Measurements from ENCODE around the gene CD200. TPM values are rescaled to one million over a fixed set of nuclear protein-coding genes. Genes with fewer than 3 reads are reported as not detected.

Gene CD200
- total and polyA plus RNA-seq, 9 of the 15 experiments (the other 6 are each of a cell fraction or from before 2014, with no cell fraction given), result 0.13 TPM; not detected in 8

GRCh38 chr3:112389961-112390360 is 57.0 kb downstream of the CD200 start:
- no peak for TF ChIP-seq TFE3 (CRISPR knock-in tag; IDR thresholded peaks at IDR 0.05)
- TF ChIP-seq ELF4 (CRISPR knock-in tag; IDR thresholded peaks at IDR 0.05), result no peak
- TF ChIP-seq MCM2 (IDR thresholded peaks at IDR 0.05; ENCODE audit: low read depth), result no peak
- no peak for TF ChIP-seq ZFP36 (IDR thresholded peaks at IDR 0.05; ENCODE audit: low read depth, low read length, partially characterized antibody)
- no peak for TF ChIP-seq ZNF436 (CRISPR knock-in tag; IDR thresholded peaks at IDR 0.05)
- TF ChIP-seq RCOR1 (IDR thresholded peaks at IDR 0.05; ENCODE audit: borderline replicate concordance in 1 of 2, low read depth in 2 of 2, low read length in 2 of 2), result no peak
- TF ChIP-seq ZNF592 (IDR thresholded peaks at IDR 0.05), result no peak
- TF ChIP-seq EWSR1 (IDR thresholded peaks at IDR 0.05; ENCODE audit: borderline replicate concordance, low read depth, partially characterized antibody), result no peak
- TF ChIP-seq CAMTA2 (CRISPR knock-in tag; conservative IDR thresholded peaks at IDR 0.05), result no peak
- in situ Hi-C loops (cut with MboI) (no loop called here), intact Hi-C loops (cut with micrococcal nuclease) (no loop called here)
- BruUV-seq (replicated peaks), result no TSS peak
- Histone ChIP-seq H3K9me1 (ENCODE audit: control insufficient read depth, insufficient read depth, low read length) (no peaks in the 10 kb centered on the region), H3K27ac (ENCODE audit: extremely low read depth, low read depth, low read length) (no peak overlapping the region), H3K4me2 (ENCODE audit: insufficient read depth, low read length) (no peak overlapping the region), H3K9me3 (replicated peaks; ENCODE audit: control insufficient read depth, insufficient read depth, low read depth, low read length) (no peaks in the 10 kb centered on the region), H3K4me1 (replicated peaks in 1 of 2; ENCODE audit: control insufficient read depth in 2 of 2, insufficient read depth in 2 of 2, low read length in 2 of 2) (no peaks in the 10 kb centered on the region), H3K9ac (ENCODE audit: insufficient read depth in 1 of 2, low read depth in 2 of 2, low read length in 2 of 2) (no peak overlapping the region), H2AFZ (ENCODE audit: low read depth, low read length) (no peak overlapping the region), H3K36me3 (ENCODE audit: control insufficient read depth, insufficient read depth, low read length) (no peaks in the 10 kb centered on the region), H3K4me3 (no peak overlapping the region), H4K20me1 (replicated peaks; ENCODE audit: control insufficient read depth, insufficient read depth, low read length) (no peaks in the 10 kb centered on the region), H3K27me3 (ENCODE audit: control insufficient read depth in 2 of 2, insufficient read depth in 2 of 2, low read length in 2 of 2) (no peaks in the 10 kb centered on the region), H3K79me2 (ENCODE audit: control insufficient read depth, insufficient read depth, low read length) (no peaks in the 10 kb centered on the region)
- POLR2A ChIA-PET, result no interaction called here
- no peak for ATAC-seq
- CTCF ChIA-PET (ENCODE audit: low intra/inter-chr PET ratio), result no interaction called here
- no peak for FAIRE-seq
- DNase-seq (ENCODE audit: extremely low read depth in 1 of 4, low spot score in 3 of 4), result no peak

All from K562 (cell line).